ENCODE measurements around the gene FBXO2. TPM values are rescaled to one million over a fixed set of nuclear protein-coding genes. Genes with fewer than 3 reads are reported as not detected.

Gene FBXO2
- total and polyA plus RNA-seq, 8 donors = 25.3 to 75.6 (median 43.7) TPM

GRCh38 chr1:11620924-11621323, 33.3 kb downstream of the FBXO2 start:
- DNase-seq (no peak), FAIRE-seq (no peak), ATAC-seq (no peak)
- Histone ChIP-seq H3K36me3 (no peaks in the 10 kb centered on the region), H3K27me3 (no peaks in the 10 kb centered on the region), H3K4me3 (no peak overlapping the region), H3K27ac (no peak overlapping the region), H3K4me1 (no peaks in the 10 kb centered on the region), H3K9me3 (no peaks in the 10 kb centered on the region)
- 79 to 88% methylated on average over 5 of the region's 5 CpGs for WGBS, 2 donors
- intact Hi-C loops (cut with DNase I) = no loop called here
- TF ChIP-seq CTCF (IDR thresholded peaks at IDR 0.05) = no peak

GRCh38 chr1:11620405-11620804, 33.8 kb downstream of the FBXO2 start:
- TF ChIP-seq CTCF (IDR thresholded peaks at IDR 0.05) = no peak
- Histone ChIP-seq H3K36me3 (no peaks in the 10 kb centered on the region), H3K4me1 (no peaks in the 10 kb centered on the region), H3K4me3 (no peak overlapping the region), H3K27me3 (no peaks in the 10 kb centered on the region), H3K27ac (no peak overlapping the region), H3K9me3 (no peaks in the 10 kb centered on the region)
- intact Hi-C loops (cut with DNase I) = no loop called here
- ATAC-seq (no peak), DNase-seq (no peak), FAIRE-seq (no peak)
- WGBS, 2 donors = 48 to 51% methylated on average over 12 of the region's 12 CpGs

- 83 to 93% methylated on average over 2 of the region's 2 CpGs for WGBS, 2 donors
- intact Hi-C loops (cut with DNase I) = no loop called here
Observed at GRCh38 chr1:11617741-11618140, 36.5 kb downstream of the FBXO2 start.

GRCh38 chr1:11617314-11617713, 36.9 kb downstream of the FBXO2 start:
- DNase-seq (no peak), FAIRE-seq (no peak), ATAC-seq (no peak)
- Histone ChIP-seq H3K4me1 (no peaks in the 10 kb centered on the region), H3K27ac (no peak overlapping the region), H3K9me3 (no peaks in the 10 kb centered on the region), H3K36me3 (no peaks in the 10 kb centered on the region), H3K4me3 (no peak overlapping the region), H3K27me3 (no peaks in the 10 kb centered on the region)
- no peak for TF ChIP-seq CTCF (IDR thresholded peaks at IDR 0.05)
- intact Hi-C loops (cut with DNase I) = no loop called here
- WGBS, 2 donors = 53 to 66% methylated on average over 7 of the region's 7 CpGs

More at GRCh38 chr1:11617741-11618140, 36.5 kb downstream of the FBXO2 start:
- ATAC-seq (no peak), FAIRE-seq (no peak), DNase-seq (no peak)
- H3K4me3 ChIP-seq = no peak overlapping the region
- H3K9me3 ChIP-seq = no peaks in the 10 kb centered on the region
- no peak overlapping the region for H3K27ac ChIP-seq
- no peaks in the 10 kb centered on the region for H3K36me3 ChIP-seq
- H3K4me1 ChIP-seq = no peaks in the 10 kb centered on the region
- TF ChIP-seq CTCF (IDR thresholded peaks at IDR 0.05) = no peak
- no peaks in the 10 kb centered on the region for H3K27me3 ChIP-seq

GRCh38 chr1:11616766-11617165, 37.5 kb downstream of the FBXO2 start:
- Histone ChIP-seq H3K4me1 (no peaks in the 10 kb centered on the region), H3K9me3 (no peaks in the 10 kb centered on the region), H3K27ac (no peak overlapping the region), H3K36me3 (no peaks in the 10 kb centered on the region), H3K27me3 (no peaks in the 10 kb centered on the region), H3K4me3 (no peak overlapping the region)
- TF ChIP-seq CTCF (IDR thresholded peaks at IDR 0.05) = no peak
- intact Hi-C loops (cut with DNase I) = no loop called here
- WGBS, 2 donors = 64 to 72% methylated on average over 7 of the region's 7 CpGs
- no peak for ATAC-seq
- DNase-seq = no peak
- no peak for FAIRE-seq

All from pancreas (tissue), 10 donors.